DMS53 treated with DMSO at 0.1 percent for 48 hours (cell line): Measurements from ENCODE around the gene MSL2.
"Not testable (repeated sequence)": the region's sequence is repeated elsewhere in the genome, so short reads cannot be mapped to it uniquely, and the experiment has no call there.

Experiments used
- DNase-seq: peaks from one replicate; lab custom pipeline; 2025; ENCODE audit not compliant: unreplicated experiment; lab: John Stamatoyannopoulos, UW

The MSL2 gene, protein sequence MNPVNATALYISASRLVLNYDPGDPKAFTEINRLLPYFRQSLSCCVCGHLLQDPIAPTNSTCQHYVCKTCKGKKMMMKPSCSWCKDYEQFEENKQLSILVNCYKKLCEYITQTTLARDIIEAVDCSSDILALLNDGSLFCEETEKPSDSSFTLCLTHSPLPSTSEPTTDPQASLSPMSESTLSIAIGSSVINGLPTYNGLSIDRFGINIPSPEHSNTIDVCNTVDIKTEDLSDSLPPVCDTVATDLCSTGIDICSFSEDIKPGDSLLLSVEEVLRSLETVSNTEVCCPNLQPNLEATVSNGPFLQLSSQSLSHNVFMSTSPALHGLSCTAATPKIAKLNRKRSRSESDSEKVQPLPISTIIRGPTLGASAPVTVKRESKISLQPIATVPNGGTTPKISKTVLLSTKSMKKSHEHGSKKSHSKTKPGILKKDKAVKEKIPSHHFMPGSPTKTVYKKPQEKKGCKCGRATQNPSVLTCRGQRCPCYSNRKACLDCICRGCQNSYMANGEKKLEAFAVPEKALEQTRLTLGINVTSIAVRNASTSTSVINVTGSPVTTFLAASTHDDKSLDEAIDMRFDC

DNA sequence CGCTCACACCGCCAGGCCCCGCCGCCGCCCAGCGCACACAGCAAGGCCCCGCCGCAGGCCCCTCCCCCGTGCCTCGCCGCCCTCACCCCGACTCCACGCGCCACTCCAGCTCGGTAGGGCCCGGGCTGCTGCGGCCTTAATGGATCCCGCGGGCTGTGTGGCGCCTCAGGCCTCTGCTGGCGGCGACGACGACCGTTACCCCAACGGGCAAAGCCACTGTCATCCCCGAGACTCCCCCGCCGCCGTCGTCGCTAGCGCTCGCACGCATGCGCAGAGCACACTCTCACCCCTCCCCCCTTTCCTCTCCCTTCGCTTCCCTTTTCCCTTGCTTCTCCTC, at the start of gene MSL2:
Gene MSL2 (minus strand): TSS at position 272 of the 337 bp plus-strand sequence. CDS start 1,222 bp downstream, outside the sequence.
- peak; percentile 64 for DNase-seq

DNA sequence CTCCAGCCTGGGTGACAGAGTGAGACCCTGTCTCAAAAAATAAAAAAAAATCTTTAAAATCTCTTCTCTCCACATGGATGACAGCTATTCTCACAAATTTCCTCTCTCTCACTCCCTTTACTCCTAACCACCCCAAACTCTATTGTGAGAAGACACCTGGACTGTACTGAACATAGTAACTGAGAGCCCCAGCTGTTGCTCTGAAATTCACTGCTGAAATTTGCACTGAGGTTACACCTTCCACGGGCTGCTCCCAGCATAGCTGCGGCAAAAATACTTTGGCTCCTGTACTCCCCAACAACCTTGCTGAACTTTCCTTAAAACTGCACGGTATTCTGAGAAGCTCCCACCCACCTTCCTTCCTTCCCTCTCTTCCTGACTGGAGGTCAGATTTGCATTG, 49.6 kb upstream of the MSL2 start:
- DNase-seq, result no peak

DNA sequence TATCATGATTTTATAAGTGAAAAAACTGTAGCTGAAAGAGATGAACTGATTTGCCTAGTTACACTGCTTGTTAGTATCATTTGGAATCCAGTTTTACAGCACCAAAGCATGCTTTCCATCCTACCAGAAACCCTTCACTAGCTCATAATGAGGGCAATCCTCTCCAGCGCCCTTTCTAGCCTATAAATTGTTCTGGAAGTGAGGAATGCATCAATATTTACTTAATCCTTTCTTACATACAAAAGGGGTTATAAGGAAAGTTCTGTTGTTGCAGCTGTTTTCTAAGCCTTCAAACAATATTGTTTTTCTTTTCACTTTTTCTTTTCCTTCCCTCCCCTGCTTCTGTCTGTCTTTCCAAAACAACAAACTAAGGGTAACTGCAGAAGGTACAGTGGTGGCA, 43.0 kb upstream of the MSL2 start:
- DNase-seq, result no peak

DNA sequence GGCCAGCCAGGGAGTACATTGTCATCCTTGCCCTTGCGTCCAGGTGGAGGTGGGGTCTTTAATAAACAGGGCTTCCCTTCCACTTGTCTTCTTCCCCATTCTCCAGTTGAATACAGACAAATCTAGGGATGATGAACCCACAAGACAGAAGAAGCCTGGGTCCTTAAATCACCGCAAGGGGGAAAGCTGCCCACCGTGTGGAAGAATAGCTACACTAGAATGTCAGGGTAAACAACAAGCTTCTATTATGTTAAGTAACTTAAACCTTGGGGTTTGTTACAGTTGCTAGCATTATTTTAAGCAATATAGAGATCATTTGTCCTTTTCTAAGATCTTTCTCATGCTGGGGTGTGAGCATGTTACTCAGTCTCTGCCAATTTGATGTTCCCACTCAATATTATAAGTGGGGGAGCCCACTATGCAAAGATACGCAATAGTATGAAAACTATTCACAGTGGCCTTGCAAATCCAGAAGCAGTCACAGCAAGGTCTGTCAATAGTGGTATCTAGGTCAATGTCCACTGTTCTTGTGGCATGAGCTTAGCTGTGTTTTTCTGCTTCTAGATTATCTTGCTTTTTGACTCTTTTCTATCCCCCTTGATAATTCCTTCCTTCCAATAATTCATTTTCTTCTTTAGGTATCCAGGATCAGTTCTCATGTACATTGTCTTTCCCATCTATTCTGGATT, 42.0 kb upstream of the MSL2 start:
- no peak for DNase-seq

DNA sequence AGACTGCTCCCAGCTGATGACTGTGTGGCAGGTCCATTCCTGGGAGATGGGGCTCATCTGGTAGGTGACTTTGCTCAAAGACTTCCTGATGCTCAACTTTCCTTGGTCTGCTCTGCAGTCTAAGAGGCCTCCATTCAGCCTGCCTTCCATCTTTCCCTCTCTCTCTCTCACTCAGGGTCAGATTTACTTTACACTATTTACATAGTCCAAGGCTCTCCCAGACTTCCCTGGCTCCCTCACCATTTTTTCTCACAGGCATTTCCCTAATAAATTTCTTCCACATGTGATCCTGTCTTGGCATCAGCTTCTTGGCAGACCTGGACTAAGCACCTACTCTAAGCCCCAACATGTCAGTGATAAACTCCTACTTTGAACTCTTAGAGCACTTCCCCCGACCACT, 41.0 kb upstream of the MSL2 start:
- DNase-seq, result no peak

DNA sequence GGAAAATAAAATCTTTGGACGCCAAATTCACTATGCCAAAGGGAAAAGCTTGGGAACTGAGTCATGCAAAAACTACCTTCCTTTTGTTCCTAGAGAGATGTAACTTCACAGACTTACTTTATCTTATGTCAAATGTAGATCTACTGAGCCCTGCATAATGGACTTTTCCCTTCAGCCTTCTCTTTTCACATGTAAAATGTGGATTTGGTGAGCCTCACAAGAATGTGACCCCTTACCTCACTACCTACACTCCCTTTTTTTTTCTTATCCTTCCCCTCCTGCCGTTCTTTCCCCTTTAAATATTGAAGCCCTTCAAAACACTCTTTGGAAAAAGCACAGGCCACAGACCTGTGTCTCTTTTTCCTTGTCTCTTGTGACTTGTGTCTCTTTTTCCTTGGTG, 40.0 kb upstream of the MSL2 start:
- no peak for DNase-seq

DNA sequence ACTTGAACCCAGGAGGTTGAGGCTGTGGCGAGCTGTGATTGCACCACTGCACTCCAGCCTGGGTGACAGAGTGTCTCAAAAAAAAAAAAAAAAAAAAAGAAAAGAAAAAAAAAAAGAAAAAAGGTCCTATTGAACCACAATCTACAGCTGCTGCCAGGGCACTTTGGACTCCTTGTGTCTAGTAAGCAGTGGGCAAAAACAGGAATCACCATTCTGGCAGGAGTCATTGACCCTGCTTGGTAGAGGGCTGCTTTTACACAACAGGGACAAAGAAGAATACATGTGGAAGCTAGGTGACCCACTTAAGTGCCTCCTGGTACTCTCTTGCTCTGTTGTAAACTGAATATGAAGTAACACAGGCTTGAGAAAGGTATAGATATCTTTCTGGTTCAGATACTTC, 39.4 kb upstream of the MSL2 start:
- DNase-seq, result no peak

DNA sequence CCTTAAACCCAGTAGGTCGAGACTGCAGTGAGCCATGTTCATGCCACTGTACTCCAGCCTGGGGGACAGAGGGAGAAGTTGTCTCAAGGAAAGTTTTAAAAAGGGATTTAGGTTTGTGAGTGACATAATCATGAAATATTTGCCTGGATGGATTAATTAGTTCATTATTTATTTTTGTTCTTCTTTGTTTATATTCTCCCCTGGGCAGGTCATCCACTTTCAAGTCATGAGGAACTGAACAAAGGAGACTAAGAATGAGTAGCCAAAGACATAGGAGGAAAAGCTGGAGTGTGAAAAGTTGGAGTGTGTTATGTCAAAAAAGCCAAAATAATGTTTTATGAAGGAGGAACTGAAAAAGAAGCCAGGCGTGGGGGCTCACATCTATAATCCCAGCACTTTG, 36.3 kb upstream of the MSL2 start:
- no peak for DNase-seq

DNA sequence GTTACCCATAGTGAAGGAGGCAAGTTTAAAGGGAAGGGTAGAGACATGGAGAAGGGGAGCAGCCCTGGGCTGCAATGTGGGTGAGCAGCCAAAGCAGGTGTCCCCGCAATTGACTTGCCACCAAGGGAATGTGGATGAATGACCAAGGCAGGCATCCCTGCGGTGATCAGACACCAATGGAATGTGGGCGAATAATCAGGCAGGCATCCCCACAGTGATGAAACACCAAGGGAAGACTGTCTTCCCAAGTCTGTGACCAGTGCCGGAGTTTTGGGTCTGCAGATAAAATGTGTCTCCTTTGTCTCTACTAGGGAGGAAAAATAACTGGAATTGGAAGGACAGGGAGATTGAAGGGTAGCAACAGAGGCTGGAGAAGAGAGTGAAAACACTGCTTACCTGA, 26.6 kb upstream of the MSL2 start:
- not testable (repeated sequence) for DNase-seq

DNA sequence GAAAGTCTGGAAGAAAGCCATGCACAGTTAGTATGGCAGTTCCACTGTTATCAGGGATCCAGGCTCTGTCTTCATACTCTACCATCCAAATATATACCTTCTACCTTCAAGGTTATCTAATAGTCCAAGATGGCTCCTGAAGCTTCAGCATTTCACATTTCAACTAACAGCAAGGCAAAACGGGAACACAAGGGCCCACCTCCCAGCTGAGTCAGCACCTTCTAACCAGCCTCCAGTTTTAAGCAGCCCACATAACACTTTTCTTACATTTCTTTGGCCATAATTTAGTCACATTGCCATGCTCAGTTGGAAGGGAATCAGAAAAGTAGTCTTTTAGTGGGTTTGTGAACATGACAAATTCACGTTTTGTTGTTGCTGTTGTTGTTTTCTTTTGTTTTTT, 15.4 kb upstream of the MSL2 start:
- DNase-seq, result no peak

DNA sequence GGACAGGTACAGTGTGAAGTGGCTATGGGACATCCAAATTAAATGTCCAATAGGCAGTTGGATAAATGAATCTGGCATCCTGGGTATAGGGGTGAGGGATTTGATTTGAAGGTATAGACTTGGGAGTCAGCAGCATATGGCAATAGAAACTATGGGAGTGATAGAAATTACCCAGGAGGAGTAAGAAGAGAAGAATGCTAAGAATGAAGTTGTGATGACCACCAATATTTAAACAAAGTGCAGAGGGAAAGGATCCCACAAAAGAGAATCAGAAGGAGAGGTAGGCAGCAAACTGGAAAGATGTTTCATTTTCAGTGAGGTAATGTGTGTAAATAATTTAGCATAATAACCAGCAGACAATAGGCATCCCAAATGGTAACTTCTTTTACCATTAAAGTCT, 13.8 kb upstream of the MSL2 start:
- DNase-seq, result no peak

DNA sequence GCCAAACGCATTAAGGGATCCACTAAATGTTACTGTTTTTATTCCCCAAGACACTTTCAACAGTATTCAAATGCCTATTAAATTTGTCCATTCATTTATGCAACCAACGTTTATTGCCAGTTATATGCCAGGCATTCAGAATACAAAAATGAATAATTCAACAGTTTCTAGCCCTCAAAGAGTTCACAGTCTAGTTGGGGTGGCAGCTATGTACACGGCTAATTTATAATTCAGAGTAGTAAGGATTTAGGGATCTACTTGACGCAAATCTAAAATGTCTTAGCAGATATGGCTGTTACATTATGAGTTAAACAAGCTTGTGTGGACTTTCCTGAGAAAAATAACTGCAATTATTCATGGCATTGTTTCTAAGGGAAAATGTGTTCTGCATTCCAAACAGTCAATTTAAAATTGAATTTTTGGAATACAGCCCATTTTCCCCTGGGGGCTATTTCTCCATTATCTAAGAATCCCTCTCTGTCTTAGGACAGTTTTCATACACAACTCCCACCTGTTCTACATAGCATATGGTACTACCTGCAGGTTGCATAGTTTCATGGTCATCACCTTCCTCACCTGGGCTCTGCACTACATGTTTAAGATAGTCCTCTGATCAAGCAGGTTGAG, 11.5 kb upstream of the MSL2 start:
- DNase-seq, result no peak

DNA sequence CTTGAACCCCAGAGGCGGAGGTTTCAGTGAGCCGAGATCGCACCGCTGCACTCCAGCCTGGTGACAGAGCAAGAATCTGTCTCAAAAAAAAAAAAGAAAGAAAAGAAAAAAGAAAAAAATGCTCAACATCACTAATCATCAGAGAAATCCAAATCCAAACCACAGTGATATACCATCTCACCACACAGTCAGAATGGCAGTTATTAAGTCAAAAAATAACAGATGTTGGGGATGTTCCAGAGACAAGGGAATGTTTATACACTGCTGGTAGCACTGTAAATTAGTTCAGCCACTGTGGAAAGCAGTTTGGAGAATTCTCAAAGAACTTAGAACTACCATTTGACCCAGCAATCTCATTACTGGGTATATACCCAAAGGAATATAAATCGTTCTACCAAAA, 3.1 kb upstream of the MSL2 start:
- DNase-seq, result not testable (repeated sequence)

DNA sequence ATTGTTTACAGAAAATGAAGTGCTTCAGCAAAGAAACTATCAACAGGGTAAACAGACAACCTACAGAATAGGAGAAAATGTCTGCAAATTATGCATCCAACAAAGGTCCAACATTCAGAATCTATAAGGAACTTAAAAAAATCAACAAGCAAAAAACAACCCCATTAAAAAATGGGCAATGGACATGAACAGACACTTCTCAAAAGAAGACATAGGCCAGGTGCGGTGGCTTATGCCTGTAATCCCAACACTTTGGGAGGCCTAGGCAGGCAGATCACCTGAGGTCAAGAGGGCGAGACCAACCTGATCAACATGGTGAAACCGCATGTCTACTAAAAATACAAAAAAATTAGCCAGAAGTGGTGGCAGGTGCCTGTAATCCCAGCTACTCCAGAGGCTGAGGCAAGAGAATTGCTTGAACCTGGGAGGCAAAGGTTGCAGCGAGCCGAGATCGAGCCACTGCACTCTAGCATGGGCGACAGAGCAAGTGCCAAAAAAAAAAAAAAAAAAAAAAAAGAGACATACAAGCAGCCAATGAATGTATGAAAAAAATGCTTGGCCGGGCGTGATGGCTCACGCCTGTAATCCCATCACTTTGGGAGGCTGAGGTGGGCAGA, 2.4 kb upstream of the MSL2 start:
- DNase-seq, result not testable (repeated sequence)

DNA sequence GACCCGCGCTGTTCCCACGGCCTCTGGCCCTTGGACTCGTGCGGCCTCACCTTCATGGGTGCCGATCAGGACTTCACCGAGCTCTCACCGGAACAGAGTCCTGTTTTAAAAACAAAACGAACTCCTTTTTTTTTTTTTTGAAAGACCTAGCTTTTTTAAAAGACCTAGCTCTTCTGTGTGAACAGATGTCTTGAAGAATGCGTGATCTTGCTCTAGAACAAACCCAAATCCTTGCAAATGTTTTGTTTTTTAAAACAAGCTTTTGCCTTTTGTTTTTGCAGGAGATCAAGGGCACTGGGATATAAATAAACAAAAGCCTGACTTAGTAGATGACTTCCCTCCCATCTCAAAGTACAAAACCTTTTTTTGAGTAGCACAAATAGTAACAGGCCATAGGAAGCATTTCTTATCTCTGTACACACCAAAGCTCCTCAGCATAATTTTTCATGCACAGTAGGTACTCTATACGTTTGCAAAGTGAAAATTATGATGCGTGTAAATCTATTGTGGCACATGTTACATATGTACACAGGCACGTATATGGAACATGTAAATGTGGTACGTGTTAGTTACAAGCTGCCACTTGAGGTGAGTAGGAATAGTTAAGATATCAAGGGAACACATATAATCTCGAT, 1.1 kb upstream of the MSL2 start:
- DNase-seq, result no peak

DNA sequence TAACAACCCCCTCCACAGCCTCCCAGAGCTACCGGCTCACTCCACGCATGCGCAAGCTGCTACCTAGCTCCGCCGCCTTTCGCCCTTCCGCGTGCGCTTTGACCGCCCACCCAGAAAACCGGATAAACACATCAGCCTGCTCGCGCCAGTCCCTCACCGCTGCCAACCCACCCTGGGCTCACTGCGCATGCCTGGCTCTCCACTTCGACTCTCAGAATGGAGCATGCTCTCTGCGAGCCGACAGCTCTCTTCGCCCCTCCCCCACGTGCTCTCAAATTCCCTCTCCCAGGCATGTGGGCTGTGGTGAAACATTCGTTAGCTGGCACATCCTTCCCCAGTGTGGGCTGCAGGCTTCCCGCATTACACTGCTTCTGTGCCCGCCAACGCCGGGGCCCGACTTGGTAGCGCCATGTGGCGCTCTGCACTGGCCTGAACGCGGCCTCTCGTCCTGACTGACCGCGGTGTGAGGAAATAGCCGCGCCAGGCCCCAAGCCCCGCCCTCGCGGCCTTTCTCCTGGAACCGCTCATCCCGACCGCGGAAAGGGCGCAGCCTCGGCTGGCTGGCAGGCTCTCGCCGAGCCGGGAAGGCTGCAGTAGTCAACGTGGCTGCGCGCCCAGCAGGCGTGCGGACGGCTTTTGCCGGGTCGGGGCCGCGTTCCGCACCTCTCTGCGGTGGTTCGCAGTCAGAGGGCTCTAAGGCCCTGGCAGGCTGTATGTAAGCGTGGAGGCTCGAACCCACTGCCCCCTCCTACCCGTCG, 445 bp upstream of the MSL2 start:
- DNase-seq, result peak; percentile 94

DNA sequence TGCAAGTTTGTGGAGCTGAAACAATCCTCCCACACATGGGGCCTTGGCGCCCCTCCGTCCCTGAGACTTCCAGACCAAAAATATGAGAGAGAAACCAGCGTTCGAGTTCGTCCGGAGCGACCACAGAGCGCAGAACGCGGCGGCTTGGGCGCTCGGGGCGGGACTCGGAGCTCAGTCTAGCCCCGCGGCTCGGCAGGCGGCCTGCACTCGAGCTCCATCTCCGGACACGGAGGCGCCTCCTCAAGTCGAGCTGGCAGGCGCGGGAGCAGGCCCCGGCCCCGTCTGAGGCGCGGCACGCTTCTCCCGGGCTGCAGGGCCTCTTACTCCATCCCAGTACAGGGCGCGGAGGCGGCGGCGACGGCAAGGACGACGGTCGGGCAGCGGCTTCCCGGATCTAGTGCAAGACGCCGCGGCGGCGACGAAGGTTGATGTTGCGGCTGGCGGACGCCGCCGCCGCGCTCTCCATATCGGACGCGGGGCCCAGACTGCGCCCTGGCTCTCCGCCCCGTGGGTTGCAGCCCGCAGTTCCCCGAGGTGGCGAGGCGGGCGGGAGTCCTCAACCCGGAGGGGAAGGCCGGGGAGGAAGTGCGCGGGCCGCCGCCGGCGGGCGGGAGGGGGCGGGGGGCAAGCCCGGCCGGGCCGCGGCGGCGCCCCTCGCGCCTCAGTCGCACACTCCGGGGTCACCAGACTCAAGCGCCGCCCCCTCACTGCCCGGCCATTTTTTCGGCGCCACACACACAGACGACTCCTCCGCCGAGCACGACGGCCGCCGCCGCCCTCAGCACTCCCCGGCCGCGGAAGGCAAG, 674 bp downstream of the MSL2 start:
- no peak for DNase-seq

DNA sequence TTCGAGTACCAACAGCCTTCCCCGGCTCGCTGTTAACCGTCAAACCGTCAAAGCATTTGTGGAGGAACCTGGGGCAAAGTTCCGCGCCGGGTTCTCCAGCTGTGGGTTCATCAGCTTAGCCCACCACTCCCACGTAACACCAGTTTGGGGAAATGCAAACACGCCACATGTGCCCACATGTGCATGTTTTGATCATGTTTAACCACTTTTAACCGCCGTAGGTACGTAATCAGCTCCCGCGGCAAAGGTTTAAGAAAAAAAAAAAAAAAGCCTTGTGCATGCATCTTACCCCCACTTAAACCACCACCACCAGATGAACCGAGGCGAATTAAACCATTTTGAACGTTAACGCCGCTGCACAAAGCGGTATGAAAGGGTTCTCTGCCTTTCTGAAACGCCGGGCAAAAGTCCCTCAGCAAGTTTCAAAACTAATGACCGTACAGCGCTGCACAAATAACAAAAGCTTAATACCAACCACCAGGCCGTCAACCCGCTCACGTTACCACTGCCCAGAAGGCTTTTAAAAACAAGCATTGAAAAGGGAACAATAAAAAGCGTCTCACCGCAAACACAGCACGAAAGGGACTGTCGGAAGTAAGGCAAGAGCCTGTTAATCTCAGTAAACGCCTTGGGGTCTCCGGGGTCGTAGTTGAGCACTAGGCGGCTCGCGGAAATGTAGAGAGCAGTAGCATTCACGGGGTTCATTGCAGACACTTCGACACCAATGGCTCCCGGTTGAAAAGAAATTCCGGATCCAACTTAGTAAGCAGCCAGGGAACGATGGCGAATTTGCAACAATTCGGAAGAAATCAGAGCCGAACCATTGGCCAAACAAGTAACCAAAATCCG, 1.5 kb downstream of the MSL2 start:
- no peak for DNase-seq
